ENCODE data around the gene ATG13. TPM values are rescaled to one million over a fixed set of nuclear protein-coding genes. Genes with fewer than 3 reads are reported as not detected.

The ATG13 gene
- total RNA-seq, 1 experiment from 2014 or later: 69.2 TPM

GRCh38 chr11:46597609-46598219 is 19.6 kb upstream of the ATG13 start (continued):
- no peak for TF ChIP-seq ZFX (IDR thresholded peaks at IDR 0.05)

- TF ChIP-seq ZBTB33 (IDR thresholded peaks at IDR 0.05; ENCODE audit: extremely low read depth, insufficient replicate concordance, low read length) (no peak), EZH2 (IDR thresholded peaks at IDR 0.05) (no peak), YY1 (IDR thresholded peaks at IDR 0.05; ENCODE audit: extremely low read depth, insufficient replicate concordance, low read depth, low read length) (no peak), ATF3 (IDR thresholded peaks at IDR 0.05) (no peak), EZH2phosphoT487 (IDR thresholded peaks at IDR 0.05; ENCODE audit: borderline replicate concordance) (no peak), EGR1 (IDR thresholded peaks at IDR 0.05; ENCODE audit: low read depth) (no peak), CEBPB (IDR thresholded peaks at IDR 0.05; ENCODE audit: low read depth) (no peak), TCF7L2 (IDR thresholded peaks at IDR 0.05; ENCODE audit: borderline replicate concordance, extremely low read depth, insufficient read depth, insufficient read length) (no peak), CTCF (IDR thresholded peaks at IDR 0.05 in 2 of 3, conservative IDR thresholded peaks at IDR 0.05 in 1 of 3; ENCODE audit: borderline replicate concordance in 1 of 3, insufficient read depth in 1 of 3, low read depth in 2 of 3, low read length in 2 of 3) (no peak), SP1 (IDR thresholded peaks at IDR 0.05; ENCODE audit: low read depth) (no peak)
- BruUV-seq (replicated peaks): no TSS peak
- ChIA-PET RAD21 (ENCODE audit: low non-redundant PET in 1 of 2, low total read pairs in 2 of 2, uncharacterized antibody in 2 of 2, unreplicated experiment in 2 of 2) (no interaction called here), CTCF (no interaction called here), POLR2A (no interaction called here)
- Histone ChIP-seq H3K4me2 (ENCODE audit: low read length) (no peak overlapping the region), H3K36me3 (ENCODE audit: control insufficient read depth in 1 of 2, insufficient read depth in 2 of 2, low read length in 2 of 2) (no peaks in the 10 kb centered on the region), H3K27ac (ENCODE audit: low read depth, low read length) (no peak overlapping the region), H3K79me2 (ENCODE audit: insufficient read depth, low read length) (no peaks in the 10 kb centered on the region), H2AFZ (ENCODE audit: low read depth, low read length, poor library complexity, severe bottlenecking) (no peak overlapping the region), H3K9ac (ENCODE audit: low read length) (no peak overlapping the region), H4K20me1 (ENCODE audit: insufficient read depth) (no peaks in the 10 kb centered on the region), H3K4me3 (replicated peaks in 1 of 2; ENCODE audit: low read depth in 1 of 2, low read length in 2 of 2) (no peak overlapping the region), H3K27me3 (ENCODE audit: insufficient read depth, low read length) (no peaks in the 10 kb centered on the region), H3K9me2 (ENCODE audit: insufficient read depth) (no peaks in the 10 kb centered on the region), H3K4me1 (ENCODE audit: control insufficient read depth in 1 of 2, insufficient read depth in 2 of 2, low read length in 2 of 2) (no peaks in the 10 kb centered on the region; a peak in 1 of 4 replicates), H3K9me3 (ENCODE audit: control insufficient read depth in 1 of 2, insufficient read depth in 1 of 2, low read depth in 1 of 2, low read length in 2 of 2) (no peaks in the 10 kb centered on the region)
- no peak for ATAC-seq
- intact Hi-C loops (cut with micrococcal nuclease): no loop called here
- DNase-seq (ENCODE audit: low read depth, low spot score): no peak
Observed at GRCh38 chr11:46599340-46600193, 17.8 kb upstream of the ATG13 start.
